HepG2 (cell line): ENCODE results near the gene GRIN3A. TPM values are rescaled to one million over a fixed set of nuclear protein-coding genes. Genes with fewer than 3 reads are reported as not detected.

Experiments
- ATRX ChIP-seq: sonication (generic); formaldehyde crosslinking; IDR thresholded peaks from 2 replicates; pipeline ENCODE4 v1.4.0; 2020; ENCODE audit warnings: missing genetic modification reagents, borderline replicate concordance
- CBFB ChIP-seq: sonication (generic); formaldehyde crosslinking; IDR thresholded peaks from 2 replicates; pipeline ENCODE4 v1.4.0; 2020; ENCODE audit warnings: missing genetic modification reagents
- CREM ChIP-seq, 2 experiments: sonication (generic) in 1 of 2; formaldehyde crosslinking in 1 of 2; IDR thresholded peaks; 2 replicates each; pipeline versions ENCODE4 v1.4.0 to v1.6.1; 2016 to 2020; ENCODE audit warnings: antibody characterized with exemption in 1 of 2, mild to moderate bottlenecking in 1 of 2, missing genetic modification reagents in 1 of 2
- HMG20B ChIP-seq: conservative IDR thresholded peaks from 2 replicates; pipeline ENCODE4 v1.6.1; 2016; ENCODE audit warnings: missing genetic modification reagents, missing compliant biosample characterization
- NCOA5 ChIP-seq: sonication (generic); formaldehyde crosslinking; IDR thresholded peaks from 2 replicates; pipeline ENCODE4 v1.4.0; 2020; ENCODE audit warnings: missing genetic modification reagents
- PAF1 ChIP-seq: IDR thresholded peaks from 2 replicates; pipeline ENCODE4 v1.6.1; 2016; ENCODE audit warnings: missing genetic modification reagents, missing compliant biosample characterization
- SMC3 ChIP-seq: IDR thresholded peaks from 2 replicates; pipeline ENCODE4 v1.6.1; 2011; ENCODE audit warnings: low read length, improper control_type of control experiment
- ZNF12 ChIP-seq: sonication (generic); formaldehyde crosslinking; IDR thresholded peaks from 2 replicates; pipeline ENCODE4 v1.5.0; 2020; ENCODE audit warnings: missing genetic modification reagents
- ZNF660 ChIP-seq: sonication (generic); formaldehyde crosslinking; IDR thresholded peaks from 2 replicates; pipeline ENCODE4 v1.5.1; 2020; ENCODE audit warnings: mild to moderate bottlenecking, low read depth, missing genetic modification reagents, borderline replicate concordance
- polyA plus RNA-seq, 8 experiments: library from polyadenylated mRNA; depleted of rRNA in 3 of 8; stranded (reverse) in 7 of 8; unstranded in 1 of 8; fragments of >200 nt; fragmentation: Illumina TruSeq in 4 of 8; extraction: Trizol in 4 of 8; gene quantifications; 2 replicates each; pipeline versions ENCODE4 v1.2.1 to v1.2.3, GENCODE V29; 2011 to 2016; ENCODE audit warnings: low read depth in 4 of 8, missing spikeins in 1 of 8, mixed read lengths in 1 of 8; ENCODE audit not compliant: insufficient read depth in 1 of 8
- total RNA-seq, 5 experiments: library from RNA; depleted of rRNA; stranded (reverse); fragments of >200 nt; fragmentation: Illumina TruSeq; extraction: Trizol; gene quantifications; 2 replicates each; pipeline ENCODE4 v1.2.3, GENCODE V29; 2016; ENCODE audit warnings: low read depth in 1 of 5
- TF ChIP-seq, protein P1 (sequence below): sonication (generic); formaldehyde crosslinking; IDR thresholded peaks from 2 replicates; pipeline ENCODE4 v1.8.1; 2022; ENCODE audit warnings: low read depth, mild to moderate bottlenecking, missing genetic modification reagents
- TF ChIP-seq, protein P2 (sequence below): sonication (generic); formaldehyde crosslinking; IDR thresholded peaks from 2 replicates; pipeline ENCODE4 v1.4.0; 2020; ENCODE audit warnings: missing genetic modification reagents, borderline replicate concordance
- TF ChIP-seq, protein P3 (sequence below): sonication (generic); formaldehyde crosslinking; IDR thresholded peaks from 2 replicates; pipeline ENCODE4 v1.5.0; 2020; ENCODE audit warnings: missing genetic modification reagents
- TF ChIP-seq, protein P4 (sequence below): sonication (generic); formaldehyde crosslinking; IDR thresholded peaks from 2 replicates; pipeline ENCODE4 v1.5.1; 2020; ENCODE audit warnings: mild to moderate bottlenecking, missing genetic modification reagents, borderline replicate concordance
- TF ChIP-seq, protein P5 (sequence below): IDR thresholded peaks from 2 replicates; pipeline ENCODE4 v1.6.1; 2016; ENCODE audit warnings: missing compliant biosample characterization, missing genetic modification reagents, borderline replicate concordance
- TF ChIP-seq, protein P6 (sequence below): sonication (generic); formaldehyde crosslinking; IDR thresholded peaks from 2 replicates; pipeline ENCODE4 v1.9.0; 2022; ENCODE audit warnings: missing genetic modification reagents, mild to moderate bottlenecking, borderline replicate concordance

The GRIN3A gene
- total and polyA plus RNA-seq, 2 of the 13 experiments (the other 11 are each of a cell fraction or from before 2014, with no cell fraction given): not detected

DNA sequence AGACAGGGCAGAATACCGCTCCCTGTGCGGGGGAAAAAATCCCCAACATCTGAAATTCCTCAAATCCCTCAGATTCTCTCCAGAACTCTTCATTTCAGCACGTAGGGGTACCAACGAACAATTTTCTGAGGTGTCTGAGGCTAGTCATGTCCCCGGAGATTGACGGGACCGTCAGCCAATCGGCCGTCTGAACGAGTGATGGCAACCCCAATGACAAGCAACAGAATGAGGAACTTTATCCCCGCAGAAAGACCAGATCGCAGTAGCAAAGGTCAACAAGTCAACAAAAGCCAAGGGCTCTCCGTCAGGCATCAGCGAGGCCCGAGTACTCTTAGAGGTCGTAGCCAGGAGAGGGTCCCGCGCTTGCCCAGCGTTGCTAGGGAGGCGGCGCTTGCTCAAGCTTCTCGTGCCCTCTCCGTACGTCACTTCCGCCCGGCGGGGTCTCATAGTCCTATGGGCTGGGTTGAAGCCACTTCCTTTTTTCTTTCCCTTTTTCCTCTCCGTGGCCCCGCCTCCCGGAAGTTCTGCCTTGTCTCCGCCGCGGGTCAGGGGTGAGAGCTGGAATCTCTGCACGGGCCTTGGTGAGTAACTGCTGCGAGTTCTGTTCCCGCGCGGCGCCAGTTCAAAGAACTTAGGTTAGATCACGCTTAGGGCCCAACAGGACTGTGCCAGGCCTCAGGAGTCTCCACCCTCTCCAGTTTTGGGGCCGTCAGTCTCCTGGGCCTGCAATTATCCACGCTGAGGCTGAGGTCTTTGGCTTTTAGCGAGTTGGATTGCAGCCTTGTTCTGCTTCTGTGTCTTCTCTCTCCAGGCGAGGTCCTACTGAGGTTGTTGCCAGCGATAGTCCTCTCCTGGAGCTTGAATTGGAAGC is 204.9 kb downstream of the GRIN3A start, which contains the start of gene RNF20 (continued):
- TF ChIP-seq, protein P1, sequence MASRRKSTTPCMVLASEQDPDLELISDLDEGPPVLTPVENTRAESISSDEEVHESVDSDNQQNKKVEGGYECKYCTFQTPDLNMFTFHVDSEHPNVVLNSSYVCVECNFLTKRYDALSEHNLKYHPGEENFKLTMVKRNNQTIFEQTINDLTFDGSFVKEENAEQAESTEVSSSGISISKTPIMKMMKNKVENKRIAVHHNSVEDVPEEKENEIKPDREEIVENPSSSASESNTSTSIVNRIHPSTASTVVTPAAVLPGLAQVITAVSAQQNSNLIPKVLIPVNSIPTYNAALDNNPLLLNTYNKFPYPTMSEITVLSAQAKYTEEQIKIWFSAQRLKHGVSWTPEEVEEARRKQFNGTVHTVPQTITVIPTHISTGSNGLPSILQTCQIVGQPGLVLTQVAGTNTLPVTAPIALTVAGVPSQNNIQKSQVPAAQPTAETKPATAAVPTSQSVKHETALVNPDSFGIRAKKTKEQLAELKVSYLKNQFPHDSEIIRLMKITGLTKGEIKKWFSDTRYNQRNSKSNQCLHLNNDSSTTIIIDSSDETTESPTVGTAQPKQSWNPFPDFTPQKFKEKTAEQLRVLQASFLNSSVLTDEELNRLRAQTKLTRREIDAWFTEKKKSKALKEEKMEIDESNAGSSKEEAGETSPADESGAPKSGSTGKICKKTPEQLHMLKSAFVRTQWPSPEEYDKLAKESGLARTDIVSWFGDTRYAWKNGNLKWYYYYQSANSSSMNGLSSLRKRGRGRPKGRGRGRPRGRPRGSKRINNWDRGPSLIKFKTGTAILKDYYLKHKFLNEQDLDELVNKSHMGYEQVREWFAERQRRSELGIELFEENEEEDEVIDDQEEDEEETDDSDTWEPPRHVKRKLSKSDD: no peak
- TF ChIP-seq, protein P2, sequence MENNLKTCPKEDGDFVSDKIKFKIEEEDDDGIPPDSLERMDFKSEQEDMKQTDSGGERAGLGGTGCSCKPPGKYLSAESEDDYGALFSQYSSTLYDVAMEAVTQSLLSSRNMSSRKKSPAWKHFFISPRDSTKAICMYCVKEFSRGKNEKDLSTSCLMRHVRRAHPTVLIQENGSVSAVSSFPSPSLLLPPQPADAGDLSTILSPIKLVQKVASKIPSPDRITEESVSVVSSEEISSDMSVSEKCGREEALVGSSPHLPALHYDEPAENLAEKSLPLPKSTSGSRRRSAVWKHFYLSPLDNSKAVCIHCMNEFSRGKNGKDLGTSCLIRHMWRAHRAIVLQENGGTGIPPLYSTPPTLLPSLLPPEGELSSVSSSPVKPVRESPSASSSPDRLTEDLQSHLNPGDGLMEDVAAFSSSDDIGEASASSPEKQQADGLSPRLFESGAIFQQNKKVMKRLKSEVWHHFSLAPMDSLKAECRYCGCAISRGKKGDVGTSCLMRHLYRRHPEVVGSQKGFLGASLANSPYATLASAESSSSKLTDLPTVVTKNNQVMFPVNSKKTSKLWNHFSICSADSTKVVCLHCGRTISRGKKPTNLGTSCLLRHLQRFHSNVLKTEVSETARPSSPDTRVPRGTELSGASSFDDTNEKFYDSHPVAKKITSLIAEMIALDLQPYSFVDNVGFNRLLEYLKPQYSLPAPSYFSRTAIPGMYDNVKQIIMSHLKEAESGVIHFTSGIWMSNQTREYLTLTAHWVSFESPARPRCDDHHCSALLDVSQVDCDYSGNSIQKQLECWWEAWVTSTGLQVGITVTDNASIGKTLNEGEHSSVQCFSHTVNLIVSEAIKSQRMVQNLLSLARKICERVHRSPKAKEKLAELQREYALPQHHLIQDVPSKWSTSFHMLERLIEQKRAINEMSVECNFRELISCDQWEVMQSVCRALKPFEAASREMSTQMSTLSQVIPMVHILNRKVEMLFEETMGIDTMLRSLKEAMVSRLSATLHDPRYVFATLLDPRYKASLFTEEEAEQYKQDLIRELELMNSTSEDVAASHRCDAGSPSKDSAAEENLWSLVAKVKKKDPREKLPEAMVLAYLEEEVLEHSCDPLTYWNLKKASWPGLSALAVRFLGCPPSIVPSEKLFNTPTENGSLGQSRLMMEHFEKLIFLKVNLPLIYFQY (CRISPR knock-in tag): no peak; the same call in 1 of the 2 replicates
- no peak for TF ChIP-seq NCOA5 (CRISPR knock-in tag)
- TF ChIP-seq CBFB (CRISPR knock-in tag): no peak
- TF ChIP-seq ZNF660 (CRISPR knock-in tag): no peak
- TF ChIP-seq, protein P3, sequence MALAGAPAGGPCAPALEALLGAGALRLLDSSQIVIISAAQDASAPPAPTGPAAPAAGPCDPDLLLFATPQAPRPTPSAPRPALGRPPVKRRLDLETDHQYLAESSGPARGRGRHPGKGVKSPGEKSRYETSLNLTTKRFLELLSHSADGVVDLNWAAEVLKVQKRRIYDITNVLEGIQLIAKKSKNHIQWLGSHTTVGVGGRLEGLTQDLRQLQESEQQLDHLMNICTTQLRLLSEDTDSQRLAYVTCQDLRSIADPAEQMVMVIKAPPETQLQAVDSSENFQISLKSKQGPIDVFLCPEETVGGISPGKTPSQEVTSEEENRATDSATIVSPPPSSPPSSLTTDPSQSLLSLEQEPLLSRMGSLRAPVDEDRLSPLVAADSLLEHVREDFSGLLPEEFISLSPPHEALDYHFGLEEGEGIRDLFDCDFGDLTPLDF (CRISPR knock-in tag): peak; percentile 84
- TF ChIP-seq, protein P4, sequence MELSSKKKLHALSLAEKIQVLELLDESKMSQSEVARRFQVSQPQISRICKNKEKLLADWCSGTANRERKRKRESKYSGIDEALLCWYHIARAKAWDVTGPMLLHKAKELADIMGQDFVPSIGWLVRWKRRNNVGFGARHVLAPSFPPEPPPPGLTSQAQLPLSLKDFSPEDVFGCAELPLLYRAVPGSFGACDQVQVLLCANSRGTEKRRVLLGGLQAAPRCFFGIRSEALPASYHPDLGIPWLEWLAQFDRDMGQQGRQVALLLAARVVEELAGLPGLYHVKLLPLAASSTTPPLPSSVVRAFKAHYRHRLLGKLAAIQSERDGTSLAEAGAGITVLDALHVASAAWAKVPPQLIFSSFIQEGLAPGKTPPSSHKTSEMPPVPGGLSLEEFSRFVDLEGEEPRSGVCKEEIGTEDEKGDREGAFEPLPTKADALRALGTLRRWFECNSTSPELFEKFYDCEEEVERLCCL (CRISPR knock-in tag): no peak
- TF ChIP-seq ZNF12 (CRISPR knock-in tag): no peak
- 0 out of 2 replicates have a peak, but pooled peaks have one; percentile 14 for TF ChIP-seq HMG20B (CRISPR knock-in tag)
- TF ChIP-seq CREM (IDR thresholded peaks at IDR 0.05): peak; percentile 98
- peak; percentile 40; the same call in 1 of the 2 replicates for TF ChIP-seq CREM (CRISPR knock-in tag; IDR thresholded peaks at IDR 0.05)
- no peak for TF ChIP-seq SMC3
- TF ChIP-seq PAF1 (CRISPR knock-in tag): no peak
- TF ChIP-seq, protein P5, sequence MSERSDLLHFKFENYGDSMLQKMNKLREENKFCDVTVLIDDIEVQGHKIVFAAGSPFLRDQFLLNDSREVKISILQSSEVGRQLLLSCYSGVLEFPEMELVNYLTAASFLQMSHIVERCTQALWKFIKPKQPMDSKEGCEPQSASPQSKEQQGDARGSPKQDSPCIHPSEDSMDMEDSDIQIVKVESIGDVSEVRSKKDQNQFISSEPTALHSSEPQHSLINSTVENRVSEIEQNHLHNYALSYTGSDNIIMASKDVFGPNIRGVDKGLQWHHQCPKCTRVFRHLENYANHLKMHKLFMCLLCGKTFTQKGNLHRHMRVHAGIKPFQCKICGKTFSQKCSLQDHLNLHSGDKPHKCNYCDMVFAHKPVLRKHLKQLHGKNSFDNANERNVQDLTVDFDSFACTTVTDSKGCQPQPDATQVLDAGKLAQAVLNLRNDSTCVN (CRISPR knock-in tag): no peak
- TF ChIP-seq ATRX (CRISPR knock-in tag): no peak
- TF ChIP-seq, protein P6, sequence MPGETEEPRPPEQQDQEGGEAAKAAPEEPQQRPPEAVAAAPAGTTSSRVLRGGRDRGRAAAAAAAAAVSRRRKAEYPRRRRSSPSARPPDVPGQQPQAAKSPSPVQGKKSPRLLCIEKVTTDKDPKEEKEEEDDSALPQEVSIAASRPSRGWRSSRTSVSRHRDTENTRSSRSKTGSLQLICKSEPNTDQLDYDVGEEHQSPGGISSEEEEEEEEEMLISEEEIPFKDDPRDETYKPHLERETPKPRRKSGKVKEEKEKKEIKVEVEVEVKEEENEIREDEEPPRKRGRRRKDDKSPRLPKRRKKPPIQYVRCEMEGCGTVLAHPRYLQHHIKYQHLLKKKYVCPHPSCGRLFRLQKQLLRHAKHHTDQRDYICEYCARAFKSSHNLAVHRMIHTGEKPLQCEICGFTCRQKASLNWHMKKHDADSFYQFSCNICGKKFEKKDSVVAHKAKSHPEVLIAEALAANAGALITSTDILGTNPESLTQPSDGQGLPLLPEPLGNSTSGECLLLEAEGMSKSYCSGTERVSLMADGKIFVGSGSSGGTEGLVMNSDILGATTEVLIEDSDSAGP (CRISPR knock-in tag): no peak; the same call in 1 of the 2 replicates
